Karpas-422 (cell line): ENCODE measurements around the gene PLA2G12A. TPM values are rescaled to one million over a fixed set of nuclear protein-coding genes. Genes with fewer than 3 reads are reported as not detected.

Experiments used
- DNase-seq: peaks from one replicate; pipeline ENCODE4 v3.0.0-alpha.2; 2015
- H2AFZ ChIP-seq: fragments of 200-600 bp; sonication (generic); 2 replicates; pipeline ENCODE4 v1.6.1; 2014; ENCODE audit warnings: antibody characterized with exemption, low read length, mixed read lengths
- H3K27ac ChIP-seq: fragments of 200-600 bp; sonication (generic); 2 replicates; pipeline ENCODE4 v1.5.1; 2014; ENCODE audit warnings: mild to moderate bottlenecking, low read length, moderate library complexity
- H3K27me3 ChIP-seq: fragments of 200-600 bp; sonication (generic); 2 replicates; pipeline ENCODE4 v1.6.1; 2014; ENCODE audit warnings: low read length, mixed read lengths
- H3K36me3 ChIP-seq: fragments of 200-600 bp; sonication (generic); 2 replicates; pipeline ENCODE4 v1.6.1; 2014; ENCODE audit warnings: low read length, mixed read lengths; ENCODE audit not compliant: insufficient read depth
- H3K4me1 ChIP-seq: fragments of 200-600 bp; sonication (generic); 2 replicates; pipeline ENCODE4 v1.6.1; 2014; ENCODE audit warnings: mild to moderate bottlenecking, low read length, mixed read lengths
- H3K4me2 ChIP-seq: fragments of 200-600 bp; sonication (generic); 2 replicates; pipeline ENCODE4 v1.6.1; 2014; ENCODE audit warnings: low read length, low read depth, mild to moderate bottlenecking; ENCODE audit not compliant: poor library complexity, severe bottlenecking
- H3K4me3 ChIP-seq: fragments of 200-600 bp; sonication (generic); 2 replicates; pipeline ENCODE4 v1.5.1; 2014; ENCODE audit warnings: mild to moderate bottlenecking, antibody characterized with exemption, low read length, mixed read lengths
- H3K79me2 ChIP-seq: fragments of 200-600 bp; sonication (generic); 2 replicates; pipeline ENCODE4 v1.6.1; 2014; ENCODE audit warnings: mild to moderate bottlenecking, low read length, mixed read lengths
- H3K9ac ChIP-seq: fragments of 200-600 bp; sonication (generic); 2 replicates; pipeline ENCODE4 v1.6.0; 2014; ENCODE audit warnings: low read length
- H3K9me2 ChIP-seq: fragments of 200-600 bp; sonication (generic), shearing (Covaris generic); replicated peaks from 2 replicates; pipeline ENCODE4 v1.6.0; 2014; ENCODE audit warnings: mild to moderate bottlenecking, low read length, moderate library complexity; ENCODE audit not compliant: insufficient read depth
- H3K9me3 ChIP-seq: fragments of 300-700, 200-600 bp; sonication (generic); 2 replicates; pipeline ENCODE4 v1.6.1; 2014; ENCODE audit warnings: low read length, mixed read lengths
- H4K20me1 ChIP-seq: fragments of 200-600 bp; sonication (generic); 2 replicates; pipeline ENCODE4 v1.6.1; 2014; ENCODE audit warnings: mild to moderate bottlenecking, antibody characterized with exemption, low read length, low read depth; ENCODE audit not compliant: insufficient read depth
- total RNA-seq: library from RNA; depleted of rRNA; stranded (reverse); fragments of >200 nt; shearing (Covaris generic); gene quantifications from 2 replicates; pipeline ENCODE4 v1.2.3, GENCODE V29; 2014; ENCODE audit warnings: low replicate concordance

Gene PLA2G12A
- total RNA-seq, 1 experiment from 2014 or later: 20.6 TPM

DNA sequence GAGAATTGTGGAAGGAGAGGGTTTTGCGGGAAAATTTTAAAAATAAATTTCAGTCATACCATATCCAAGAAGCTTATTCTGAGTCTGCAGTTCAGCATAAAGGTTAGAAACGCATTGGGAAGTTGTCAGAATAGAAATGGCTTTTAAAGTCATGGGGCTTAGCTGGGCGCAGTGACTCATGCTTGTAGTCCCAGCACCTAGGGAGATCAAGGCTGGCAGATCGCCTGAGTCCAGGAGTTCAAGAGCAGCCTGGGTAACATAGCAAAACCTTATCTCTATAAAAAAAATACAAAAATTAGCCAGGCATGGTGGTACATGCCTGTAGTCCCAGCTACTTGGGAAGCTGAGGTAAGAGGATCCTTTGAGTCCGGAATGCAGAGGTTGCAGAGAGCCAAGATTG, 3.9 kb upstream of the PLA2G12A start:
- no peak overlapping the region for H2AFZ ChIP-seq
- H3K27ac ChIP-seq: no peak overlapping the region
- H3K9ac ChIP-seq: no peak overlapping the region

DNA sequence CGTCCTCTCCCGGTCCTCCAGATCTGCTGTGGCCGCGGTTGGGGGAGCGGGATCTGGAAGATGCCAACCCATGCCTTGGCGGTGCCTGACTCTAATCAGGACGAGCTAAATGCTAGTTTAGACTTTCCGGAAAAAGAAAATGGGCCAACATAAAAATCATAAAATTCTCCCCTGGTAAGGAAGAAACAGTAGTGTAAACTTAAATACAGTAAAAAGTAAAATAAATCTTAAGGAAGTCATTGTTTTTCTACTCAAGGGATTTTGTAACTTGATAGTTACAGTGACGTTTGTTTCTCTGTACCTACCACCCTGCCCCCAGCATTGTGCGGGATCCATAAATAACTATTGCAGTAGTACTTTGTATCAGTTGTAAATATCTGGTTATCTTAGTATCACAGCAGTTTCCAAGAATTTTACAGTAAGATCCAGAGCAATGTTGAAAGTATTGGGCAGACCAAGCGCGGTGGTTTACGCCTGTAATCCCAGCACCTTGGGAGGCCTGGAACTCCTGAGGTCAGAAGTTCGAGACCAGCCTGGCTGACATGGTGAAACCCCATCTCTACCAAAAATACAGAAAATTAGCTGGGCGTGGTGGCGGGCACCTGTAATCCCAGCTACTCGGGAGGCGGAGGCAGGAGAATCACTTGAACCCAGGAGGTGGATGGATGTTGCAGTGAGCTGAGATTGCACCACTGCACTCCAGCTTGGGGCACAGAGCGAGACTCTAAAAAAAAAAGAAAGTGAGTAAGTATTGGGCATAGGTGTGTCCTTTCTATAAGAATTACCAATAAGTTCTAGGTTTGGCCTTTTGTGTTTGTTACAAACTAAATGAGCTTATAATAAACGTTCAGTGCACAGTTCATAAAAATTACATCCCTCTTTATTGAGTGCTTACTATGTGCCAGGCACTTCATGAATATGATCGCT, 1.0 kb upstream of the PLA2G12A start:
- H3K4me3 ChIP-seq: peak overlapping the region; percentile 77
- peak overlapping the region; percentile 98 for H2AFZ ChIP-seq
- peaks cover 23% of the 10 kb centered on the region for H3K4me1 ChIP-seq
- H3K27ac ChIP-seq: no peak overlapping the region
- H3K9me2 ChIP-seq: no peaks in the 10 kb centered on the region
- peak overlapping the region; percentile 95 for H3K4me2 ChIP-seq
- H3K79me2 ChIP-seq: peaks cover 32% of the 10 kb centered on the region
- peaks cover 10% of the 10 kb centered on the region; the same call in 1 of the 2 replicates for H4K20me1 ChIP-seq
- H3K9ac ChIP-seq: peak overlapping the region; percentile 78
- no peaks in the 10 kb centered on the region for H3K36me3 ChIP-seq
- no peaks in the 10 kb centered on the region for H3K9me3 ChIP-seq
- no peak for DNase-seq
- no peaks in the 10 kb centered on the region for H3K27me3 ChIP-seq

More for the DNA sequence above, 3.9 kb upstream of the PLA2G12A start:
- Histone ChIP-seq H3K4me3 (no peak overlapping the region), H3K27me3 (no peaks in the 10 kb centered on the region), H3K36me3 (no peaks in the 10 kb centered on the region), H3K79me2 (peaks cover 8% of the 10 kb centered on the region), H3K9me2 (no peaks in the 10 kb centered on the region), H3K9me3 (no peaks in the 10 kb centered on the region), H3K4me2 (no peak overlapping the region), H4K20me1 (0 out of 2 replicates have a peak, but pooled peaks cover under 1% of the 10 kb centered on the region), H3K4me1 (peaks cover 13% of the 10 kb centered on the region)
- no peak for DNase-seq

DNA sequence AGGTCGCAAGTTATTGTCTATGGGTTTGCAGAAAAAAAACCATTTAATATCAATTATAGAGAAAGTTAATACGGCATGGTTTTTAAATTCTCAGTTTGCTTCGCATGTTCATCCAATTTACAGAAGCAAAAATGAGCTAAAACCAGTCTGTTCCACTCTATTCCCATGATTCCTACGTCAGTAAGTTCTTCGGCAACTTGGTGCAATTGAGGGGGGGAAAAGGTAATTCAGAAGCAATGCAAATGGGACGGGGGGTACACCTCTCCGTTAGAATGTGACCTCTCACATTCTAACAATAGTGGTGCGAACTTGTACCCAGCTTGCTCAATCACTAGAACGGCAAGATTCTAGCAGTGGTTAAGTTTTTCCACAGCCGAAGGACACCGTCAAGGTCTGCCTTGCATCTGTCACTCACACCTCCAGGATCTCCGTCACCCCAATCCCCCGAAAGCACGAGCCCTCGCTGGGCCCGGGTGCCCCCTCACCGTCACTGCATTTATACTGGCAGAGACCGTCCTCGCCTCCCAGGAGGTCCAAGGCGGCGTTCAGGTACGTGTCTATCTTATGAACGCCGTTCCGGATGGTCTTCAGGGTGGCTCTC, 653 bp downstream of the PLA2G12A start:
- Histone ChIP-seq H3K4me2 (peak overlapping the region; percentile 93), H3K4me1 (peaks cover 23% of the 10 kb centered on the region), H3K27ac (no peak overlapping the region), H2AFZ (peak overlapping the region; percentile 95), H3K27me3 (no peaks in the 10 kb centered on the region), H3K36me3 (no peaks in the 10 kb centered on the region), H3K9me3 (no peaks in the 10 kb centered on the region), H3K4me3 (peak overlapping the region; percentile 77), H3K9ac (peak overlapping the region; percentile 77), H4K20me1 (peaks cover 10% of the 10 kb centered on the region; the same call in 1 of the 2 replicates), H3K79me2 (peaks cover 47% of the 10 kb centered on the region), H3K9me2 (no peaks in the 10 kb centered on the region)
- peak; percentile 59 for DNase-seq

DNA sequence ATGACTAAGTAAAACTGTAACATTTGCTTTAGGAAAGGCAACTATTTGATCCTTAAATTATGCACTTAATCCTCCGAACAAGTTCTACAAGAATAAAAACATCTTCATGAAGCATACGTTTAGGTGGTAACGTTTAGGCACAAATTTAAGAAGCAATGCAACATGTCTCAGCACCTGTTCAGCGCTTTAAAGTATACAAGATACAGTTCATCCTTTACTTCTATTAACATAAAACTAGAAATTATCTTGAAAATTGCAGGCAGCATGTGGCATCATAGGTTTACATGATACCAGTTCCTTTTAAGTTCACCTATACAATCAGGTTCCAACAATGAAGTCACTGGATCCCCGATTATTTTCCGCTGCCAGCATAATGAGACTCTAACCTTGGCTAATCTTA, 1.5 kb downstream of the PLA2G12A start:
- DNase-seq: no peak

DNA sequence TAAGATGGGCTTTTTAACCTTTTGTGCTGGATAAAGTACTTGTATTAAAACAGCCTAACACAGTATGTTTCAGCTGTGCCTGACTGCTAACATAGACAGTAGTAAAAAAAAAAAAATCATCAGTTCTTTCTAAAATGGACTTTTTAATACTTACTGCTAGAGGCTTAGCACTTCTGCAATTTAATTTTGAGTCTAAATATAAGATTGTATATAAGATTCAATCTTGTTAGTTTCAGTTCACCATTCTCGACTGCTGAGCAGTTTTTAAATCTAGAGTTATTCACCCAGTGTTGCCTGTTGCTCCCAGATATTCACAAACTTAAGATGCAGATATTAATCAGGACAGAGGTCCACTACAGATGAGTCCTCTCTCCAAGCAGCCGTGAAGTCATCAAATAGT, 6.8 kb downstream of the PLA2G12A start:
- Histone ChIP-seq H3K4me1 (peaks cover 19% of the 10 kb centered on the region), H3K79me2 (peaks cover 67% of the 10 kb centered on the region), H2AFZ (no peak overlapping the region), H3K9ac (peak overlapping the region; percentile 32), H3K9me2 (no peaks in the 10 kb centered on the region), H3K36me3 (no peaks in the 10 kb centered on the region), H3K27ac (peak overlapping the region; percentile 75), H3K27me3 (no peaks in the 10 kb centered on the region), H3K9me3 (no peaks in the 10 kb centered on the region), H4K20me1 (peaks cover 3% of the 10 kb centered on the region; the same call in 1 of the 2 replicates), H3K4me2 (peak overlapping the region; percentile 30), H3K4me3 (peak overlapping the region; percentile 11; the same call in 1 of the 2 replicates)
- peak; percentile 62 for DNase-seq

More for the DNA sequence above, 1.5 kb downstream of the PLA2G12A start:
- Histone ChIP-seq H3K9me2 (no peaks in the 10 kb centered on the region), H3K4me1 (peaks cover 29% of the 10 kb centered on the region), H3K9me3 (no peaks in the 10 kb centered on the region), H4K20me1 (peaks cover 10% of the 10 kb centered on the region; the same call in 1 of the 2 replicates), H3K9ac (peak overlapping the region; percentile 77), H3K4me3 (peak overlapping the region; percentile 77), H3K27ac (no peak overlapping the region), H3K4me2 (peak overlapping the region; percentile 93), H2AFZ (no peak overlapping the region), H3K27me3 (no peaks in the 10 kb centered on the region), H3K36me3 (no peaks in the 10 kb centered on the region), H3K79me2 (peaks cover 47% of the 10 kb centered on the region)

DNA sequence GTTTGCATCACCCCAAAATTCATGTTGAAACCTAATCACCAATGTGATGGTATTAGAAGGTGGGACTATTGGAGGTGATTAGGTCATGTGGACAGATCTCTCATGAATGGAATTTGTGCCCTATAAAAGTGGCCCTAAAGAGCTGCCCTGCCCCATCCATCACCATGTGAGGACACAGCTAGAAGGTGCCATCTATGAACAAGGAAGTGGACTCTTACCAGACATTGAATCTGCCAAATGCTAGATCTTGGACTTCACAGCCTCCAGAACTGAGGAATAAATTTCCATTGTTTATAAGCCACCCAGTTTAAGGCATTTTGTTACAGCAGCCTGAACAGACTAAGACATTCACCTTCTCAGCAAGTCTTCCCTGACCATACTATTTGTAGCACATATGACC, 7.5 kb downstream of the PLA2G12A start:
- peak overlapping the region; percentile 75; the same call in 1 of the 2 replicates for H3K27ac ChIP-seq
- H3K36me3 ChIP-seq: no peaks in the 10 kb centered on the region
- peak overlapping the region; percentile 30 for H3K4me2 ChIP-seq
- H3K27me3 ChIP-seq: no peaks in the 10 kb centered on the region
- H3K9me3 ChIP-seq: no peaks in the 10 kb centered on the region
- H3K4me1 ChIP-seq: peaks cover 17% of the 10 kb centered on the region
- H3K79me2 ChIP-seq: peaks cover 60% of the 10 kb centered on the region
- H3K4me3 ChIP-seq: peak overlapping the region; percentile 11; the same call in 1 of the 2 replicates
- DNase-seq: no peak
- H4K20me1 ChIP-seq: no peaks in the 10 kb centered on the region
- peak overlapping the region; percentile 28; the same call in 1 of the 2 replicates for H3K9ac ChIP-seq
- H2AFZ ChIP-seq: no peak overlapping the region
- H3K9me2 ChIP-seq: no peaks in the 10 kb centered on the region

DNA sequence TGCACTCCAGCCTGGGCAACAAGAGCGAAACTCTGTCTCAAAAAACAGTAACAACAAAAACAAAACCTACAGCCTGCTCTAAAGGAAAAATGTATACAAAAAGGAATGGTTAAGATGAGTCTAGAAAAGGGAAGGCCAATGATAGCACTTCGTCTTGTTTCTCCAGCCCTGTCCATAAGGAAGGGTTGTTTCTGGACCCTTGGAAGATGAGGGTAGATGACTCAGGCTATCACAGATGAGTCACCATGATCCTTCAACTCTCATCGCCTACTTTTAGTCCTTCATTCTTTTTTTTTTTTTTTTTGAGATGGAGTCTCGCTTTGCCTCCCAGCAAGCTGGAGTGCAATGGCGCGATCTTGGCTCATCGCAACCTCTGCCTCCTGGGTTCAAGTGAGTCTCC, 8.8 kb downstream of the PLA2G12A start:
- Histone ChIP-seq H3K79me2 (peaks cover 51% of the 10 kb centered on the region), H3K4me2 (no peak overlapping the region)

DNA sequence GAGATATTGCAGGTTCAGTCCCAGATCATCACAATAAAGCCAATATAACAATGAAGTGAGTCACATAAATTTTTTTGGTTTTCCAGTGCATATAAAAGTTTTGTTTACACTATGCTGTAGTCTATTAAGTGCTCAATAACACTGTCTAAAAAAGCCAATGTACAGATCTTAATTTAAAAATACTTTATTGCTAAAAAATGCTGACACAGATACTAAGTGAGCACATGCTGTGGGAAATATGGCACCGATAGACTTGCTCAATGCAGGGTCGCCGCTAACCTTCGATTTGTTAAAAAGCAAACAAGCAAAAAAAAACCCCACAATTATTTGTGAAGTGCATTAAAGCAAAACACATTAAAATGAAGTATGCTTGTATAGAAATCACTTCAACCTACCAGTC, 10.3 kb downstream of the PLA2G12A start:
- no peaks in the 10 kb centered on the region for H3K9me2 ChIP-seq
- no peak for DNase-seq
- H3K36me3 ChIP-seq: no peaks in the 10 kb centered on the region
- H3K27me3 ChIP-seq: no peaks in the 10 kb centered on the region
- H3K4me1 ChIP-seq: peaks cover 17% of the 10 kb centered on the region
- no peak overlapping the region for H3K9ac ChIP-seq
- no peak overlapping the region for H3K27ac ChIP-seq
- H4K20me1 ChIP-seq: no peaks in the 10 kb centered on the region
- H3K4me3 ChIP-seq: no peak overlapping the region
- H3K4me2 ChIP-seq: no peak overlapping the region
- peaks cover 39% of the 10 kb centered on the region for H3K79me2 ChIP-seq
- H2AFZ ChIP-seq: no peak overlapping the region
- no peaks in the 10 kb centered on the region for H3K9me3 ChIP-seq

More for the DNA sequence above, 8.8 kb downstream of the PLA2G12A start:
- no peaks in the 10 kb centered on the region for H3K9me2 ChIP-seq
- H3K9me3 ChIP-seq: no peaks in the 10 kb centered on the region
- no peaks in the 10 kb centered on the region for H3K36me3 ChIP-seq
- H3K9ac ChIP-seq: no peak overlapping the region
- DNase-seq: no peak
- H3K4me1 ChIP-seq: peaks cover 17% of the 10 kb centered on the region
- no peak overlapping the region for H3K27ac ChIP-seq
- H4K20me1 ChIP-seq: no peaks in the 10 kb centered on the region
- no peaks in the 10 kb centered on the region for H3K27me3 ChIP-seq
- H3K4me3 ChIP-seq: no peak overlapping the region
- H2AFZ ChIP-seq: no peak overlapping the region
